ENCODE data around the gene IBA57.
"Not testable (repeated sequence)": the region's sequence is repeated elsewhere in the genome, so short reads cannot be mapped to it uniquely, and the experiment has no call there.

Gene IBA57

DNA sequence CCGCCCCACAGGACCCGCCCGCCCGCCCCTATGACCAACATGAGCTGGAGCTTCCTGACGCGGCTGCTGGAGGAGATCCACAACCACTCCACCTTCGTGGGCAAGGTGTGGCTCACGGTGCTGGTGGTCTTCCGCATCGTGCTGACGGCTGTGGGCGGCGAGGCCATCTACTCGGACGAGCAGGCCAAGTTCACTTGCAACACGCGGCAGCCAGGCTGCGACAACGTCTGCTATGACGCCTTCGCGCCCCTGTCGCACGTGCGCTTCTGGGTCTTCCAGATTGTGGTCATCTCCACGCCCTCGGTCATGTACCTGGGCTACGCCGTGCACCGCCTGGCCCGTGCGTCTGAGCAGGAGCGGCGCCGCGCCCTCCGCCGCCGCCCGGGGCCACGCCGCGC is 7.9 kb upstream of the IBA57 start:
- DNase-seq = no peak

DNA sequence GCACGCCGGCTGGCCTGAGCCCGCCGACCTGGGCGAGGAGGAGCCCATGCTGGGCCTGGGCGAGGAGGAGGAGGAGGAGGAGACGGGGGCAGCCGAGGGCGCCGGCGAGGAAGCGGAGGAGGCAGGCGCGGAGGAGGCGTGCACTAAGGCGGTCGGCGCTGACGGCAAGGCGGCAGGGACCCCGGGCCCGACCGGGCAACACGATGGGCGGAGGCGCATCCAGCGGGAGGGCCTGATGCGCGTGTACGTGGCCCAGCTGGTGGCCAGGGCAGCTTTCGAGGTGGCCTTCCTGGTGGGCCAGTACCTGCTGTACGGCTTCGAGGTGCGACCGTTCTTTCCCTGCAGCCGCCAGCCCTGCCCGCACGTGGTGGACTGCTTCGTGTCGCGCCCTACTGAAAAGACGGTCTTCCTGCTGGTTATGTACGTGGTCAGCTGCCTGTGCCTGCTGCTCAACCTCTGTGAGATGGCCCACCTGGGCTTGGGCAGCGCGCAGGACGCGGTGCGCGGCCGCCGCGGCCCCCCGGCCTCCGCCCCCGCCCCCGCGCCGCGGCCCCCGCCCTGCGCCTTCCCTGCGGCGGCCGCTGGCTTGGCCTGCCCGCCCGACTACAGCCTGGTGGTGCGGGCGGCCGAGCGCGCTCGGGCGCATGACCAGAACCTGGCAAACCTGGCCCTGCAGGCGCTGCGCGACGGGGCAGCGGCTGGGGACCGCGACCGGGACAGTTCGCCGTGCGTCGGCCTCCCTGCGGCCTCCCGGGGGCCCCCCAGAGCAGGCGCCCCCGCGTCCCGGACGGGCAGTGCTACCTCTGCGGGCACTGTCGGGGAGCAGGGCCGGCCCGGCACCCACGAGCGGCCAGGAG is 7.2 kb upstream of the IBA57 start:
- no peak for DNase-seq

DNA sequence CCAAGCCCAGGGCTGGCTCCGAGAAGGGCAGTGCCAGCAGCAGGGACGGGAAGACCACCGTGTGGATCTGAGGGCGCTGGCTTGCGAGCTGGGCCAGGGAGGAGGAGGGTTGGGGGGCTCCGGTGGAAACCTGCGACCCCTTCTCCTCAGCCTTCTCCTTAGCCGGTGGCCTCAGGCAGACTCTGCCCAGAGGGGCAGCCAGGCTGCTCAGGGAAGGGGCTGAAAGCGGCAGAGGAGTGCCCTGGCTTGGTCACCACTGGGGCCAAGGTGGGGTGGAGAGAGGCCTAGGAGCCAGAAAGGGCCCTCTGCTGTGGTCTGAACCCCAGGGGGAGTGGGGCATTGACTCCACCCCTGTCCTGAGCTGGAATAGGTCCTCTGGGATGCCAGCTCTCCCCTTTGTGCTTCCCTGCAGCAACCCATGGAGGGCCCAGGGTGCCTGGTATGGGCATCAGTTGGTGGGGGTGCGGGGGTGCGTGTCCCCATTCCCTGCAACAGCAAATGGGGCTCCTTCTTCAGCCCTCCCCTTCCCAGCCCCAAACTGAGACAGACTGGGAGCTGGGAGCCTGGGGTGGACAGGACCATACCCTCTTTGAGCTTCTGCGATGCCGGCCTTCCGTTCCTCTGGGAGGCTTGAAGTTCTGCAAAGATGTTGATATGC is 6.5 kb upstream of the IBA57 start:
- no peak for DNase-seq

DNA sequence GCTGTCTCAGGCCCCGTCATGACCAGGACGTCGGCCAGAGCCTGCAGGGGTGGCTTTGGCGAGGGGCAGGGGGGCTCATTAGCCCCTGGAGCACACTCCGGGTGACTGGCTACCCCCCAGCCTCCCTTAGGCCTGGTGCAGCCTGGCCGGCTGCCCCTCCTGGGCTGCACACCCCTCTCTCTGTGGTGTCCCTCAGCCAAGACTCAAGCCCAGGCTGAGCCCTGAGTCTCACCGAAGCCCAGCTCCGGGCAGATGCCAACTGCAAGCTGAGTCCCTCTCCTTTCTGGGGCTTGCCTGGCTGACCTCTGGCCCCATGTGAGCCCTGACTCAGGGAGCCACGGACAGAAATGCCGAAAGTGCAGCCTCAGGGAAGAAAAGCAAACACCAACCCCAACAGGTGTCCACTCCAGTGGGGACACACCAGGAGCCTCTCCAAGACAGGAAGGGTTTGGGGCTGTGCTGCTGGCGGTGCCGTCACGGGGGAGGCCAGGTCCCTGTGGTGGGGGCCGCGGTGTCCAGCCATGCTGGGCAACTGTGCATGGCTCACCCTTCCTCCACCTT is 5.3 kb upstream of the IBA57 start:
- no peak for DNase-seq

DNA sequence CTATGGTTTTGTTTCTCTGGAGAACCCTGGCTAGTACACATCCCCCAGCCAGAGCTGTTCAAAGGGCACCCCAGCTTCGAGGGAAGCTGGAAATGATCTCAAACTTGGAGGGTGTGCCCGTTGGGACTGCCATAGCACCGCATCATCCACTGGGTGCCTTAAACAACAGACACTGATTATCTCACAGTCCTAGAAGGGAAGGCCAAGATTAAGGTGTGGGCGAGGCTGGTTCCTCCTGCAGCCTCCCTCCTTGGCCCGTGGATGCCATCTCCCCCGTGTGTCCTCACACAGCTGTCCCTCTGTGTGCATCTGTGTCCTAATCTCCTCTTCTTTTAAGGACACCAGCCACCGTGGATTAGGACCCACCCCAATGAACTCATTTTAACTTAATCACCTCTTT is 4.2 kb upstream of the IBA57 start:
- DNase-seq = no peak

DNA sequence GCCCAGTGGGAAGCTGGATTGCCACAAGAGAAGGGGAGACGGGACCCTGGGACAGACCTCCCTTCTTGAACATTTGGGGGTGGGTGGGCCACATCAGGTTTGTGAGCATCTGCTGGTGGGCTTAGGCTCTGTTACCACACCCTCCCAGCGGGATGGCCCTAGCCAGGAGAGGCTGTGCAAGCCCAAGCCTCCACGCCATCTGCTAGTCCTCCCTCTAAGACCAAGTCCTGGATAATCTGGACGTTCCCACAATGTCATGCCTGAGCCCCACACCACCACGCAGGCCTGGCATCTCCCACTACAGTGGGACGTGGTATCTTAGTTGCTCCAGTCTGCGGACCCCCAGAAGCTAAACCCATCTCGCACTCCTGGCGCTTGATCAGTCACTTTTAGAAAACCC is 3.7 kb upstream of the IBA57 start:
- no peak for DNase-seq

DNA sequence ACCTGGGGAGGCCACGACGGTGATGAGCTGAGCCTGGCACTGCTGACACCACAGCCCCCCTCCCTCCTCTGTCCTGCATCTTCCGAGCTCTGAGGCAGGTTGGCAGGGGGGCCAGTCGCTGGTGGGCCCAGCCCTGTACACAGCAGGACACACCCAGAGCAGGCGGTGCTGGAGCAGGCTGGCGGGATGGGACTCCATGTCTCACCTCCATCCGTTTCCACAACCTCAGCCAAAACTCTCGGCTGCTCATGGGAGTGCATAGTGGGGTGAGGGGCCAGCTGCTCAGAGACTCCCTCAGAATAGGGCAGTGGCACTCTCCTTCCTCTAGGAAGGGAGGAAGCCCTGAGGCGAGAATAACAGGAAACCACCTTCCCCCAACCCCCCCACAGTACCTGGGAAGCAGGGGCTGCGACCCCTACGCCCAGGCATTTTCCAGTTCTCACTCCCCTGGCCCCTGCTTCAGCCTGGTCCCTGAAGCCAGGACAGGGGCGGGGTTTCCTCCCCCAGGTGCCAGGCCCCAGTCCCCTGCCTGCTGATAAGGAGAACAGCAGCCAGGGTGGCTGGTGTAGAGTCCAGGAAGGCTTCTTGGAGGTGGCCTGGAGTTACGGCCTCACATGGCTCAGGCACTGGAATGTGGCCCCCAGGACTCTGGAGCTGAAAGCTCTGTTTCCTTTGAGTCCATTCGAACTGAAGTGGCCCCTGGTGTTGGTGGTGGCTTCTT is 3.2 kb upstream of the IBA57 start:
- no peak for DNase-seq

DNA sequence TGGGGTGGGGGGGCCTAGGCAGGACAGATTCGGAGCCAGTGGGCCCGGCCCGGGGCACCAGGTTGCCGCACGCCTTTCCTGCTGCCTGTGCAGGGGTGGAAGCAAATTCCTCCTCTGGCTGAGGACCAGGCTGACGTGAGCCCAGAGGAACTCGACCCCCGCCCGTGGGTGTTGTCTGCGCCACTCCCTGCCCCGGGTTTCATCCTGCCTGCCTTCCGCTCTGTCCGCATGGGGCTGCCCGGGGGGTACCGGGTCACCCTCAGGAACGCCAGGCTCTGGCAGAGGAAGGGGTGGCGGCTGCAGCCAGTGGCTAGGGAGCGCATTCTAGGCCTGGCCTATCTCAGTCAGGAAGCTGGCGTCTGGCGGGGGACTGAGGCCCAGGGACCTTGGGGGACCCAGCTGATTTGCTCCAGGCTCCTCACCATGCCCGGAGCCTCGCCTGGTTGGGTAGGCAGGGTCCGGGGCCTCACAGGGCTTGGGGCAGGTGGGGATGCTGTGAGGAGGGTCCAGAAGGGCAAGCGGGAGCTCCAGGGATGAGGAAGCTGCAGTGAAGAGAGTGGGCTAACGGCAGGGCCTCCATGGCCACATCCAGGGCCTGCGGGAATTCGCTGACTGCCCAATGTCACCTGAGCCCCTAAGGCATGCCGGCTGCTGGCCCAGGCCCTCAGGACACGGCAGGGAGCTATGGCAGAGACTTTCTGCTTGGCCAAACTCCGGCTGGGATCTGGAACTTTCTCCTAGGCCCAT is 2.4 kb upstream of the IBA57 start:
- no peak for DNase-seq

DNA sequence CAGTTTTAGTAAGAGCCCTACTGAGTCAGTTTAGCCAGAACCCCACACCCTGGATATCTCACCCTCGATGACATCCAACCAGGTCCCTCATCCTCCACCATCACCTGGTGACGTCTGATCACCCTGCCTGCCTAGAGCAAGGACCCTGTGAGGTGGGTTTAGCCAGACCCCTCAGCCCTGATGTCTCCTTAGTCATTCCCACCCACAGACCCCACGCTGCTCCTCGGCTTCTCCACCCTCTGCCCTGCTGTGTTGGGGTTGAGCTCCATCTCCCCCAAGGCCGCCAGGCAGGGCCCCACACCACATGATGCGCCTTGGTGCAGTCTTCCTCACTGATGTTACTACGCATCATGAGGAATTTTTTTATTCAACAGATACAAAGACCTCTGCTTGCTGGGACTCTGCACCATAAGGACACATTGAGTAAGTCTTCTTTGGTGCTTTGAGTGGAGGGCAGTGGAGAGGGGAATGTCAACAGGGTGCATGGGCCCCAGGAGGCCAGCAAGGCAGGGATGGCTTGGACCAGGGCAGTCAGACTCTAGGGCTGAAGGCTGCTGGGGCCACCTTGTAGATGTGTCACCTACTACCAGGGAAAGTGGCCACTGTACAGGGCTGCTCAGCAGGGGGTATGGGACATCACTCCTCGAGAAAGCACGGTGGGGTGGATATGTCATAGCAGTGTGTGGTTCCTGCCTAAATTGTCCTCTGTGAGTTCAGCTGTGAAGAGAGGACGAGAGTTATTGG is 1.7 kb upstream of the IBA57 start:
- DNase-seq = no peak

DNA sequence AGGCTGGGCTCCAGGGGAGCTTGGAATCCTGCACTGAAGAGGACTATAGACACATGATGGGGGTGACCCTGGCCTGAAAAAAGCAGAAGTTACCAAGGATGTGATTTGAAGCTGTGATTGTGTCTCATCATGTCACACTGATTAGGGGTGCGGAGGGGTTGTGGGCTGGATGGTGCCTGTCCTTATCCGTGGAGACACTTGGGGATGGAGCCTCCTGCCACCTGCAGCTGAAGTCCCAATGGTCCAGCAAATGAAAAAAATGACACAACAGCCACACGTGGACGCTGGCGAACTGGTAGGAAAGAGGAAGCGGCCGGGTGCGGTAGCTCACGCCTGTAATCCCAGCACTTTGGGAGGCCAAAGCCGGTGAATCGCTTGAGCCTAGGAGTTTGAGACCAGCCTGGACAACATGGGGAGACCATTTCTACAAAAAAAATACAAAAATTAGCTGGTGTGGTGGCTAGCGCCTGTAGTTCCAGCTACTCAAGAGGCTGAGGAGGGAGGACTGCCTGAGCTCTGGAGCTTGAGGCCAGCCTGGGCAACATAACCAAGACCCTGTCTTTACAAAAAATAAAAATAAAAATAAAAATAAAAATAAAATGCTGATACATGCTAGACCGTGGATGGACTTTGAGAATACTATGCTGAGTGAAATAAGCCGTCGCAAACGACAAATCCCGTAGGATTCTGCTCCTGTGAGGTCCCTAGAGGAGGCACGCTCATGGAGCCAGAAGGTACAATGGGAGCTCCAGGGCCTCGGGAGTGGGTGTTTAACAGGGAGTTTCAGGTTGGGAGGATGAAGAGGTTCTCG is 838 bp upstream of the IBA57 start:
- no peak for DNase-seq

DNA sequence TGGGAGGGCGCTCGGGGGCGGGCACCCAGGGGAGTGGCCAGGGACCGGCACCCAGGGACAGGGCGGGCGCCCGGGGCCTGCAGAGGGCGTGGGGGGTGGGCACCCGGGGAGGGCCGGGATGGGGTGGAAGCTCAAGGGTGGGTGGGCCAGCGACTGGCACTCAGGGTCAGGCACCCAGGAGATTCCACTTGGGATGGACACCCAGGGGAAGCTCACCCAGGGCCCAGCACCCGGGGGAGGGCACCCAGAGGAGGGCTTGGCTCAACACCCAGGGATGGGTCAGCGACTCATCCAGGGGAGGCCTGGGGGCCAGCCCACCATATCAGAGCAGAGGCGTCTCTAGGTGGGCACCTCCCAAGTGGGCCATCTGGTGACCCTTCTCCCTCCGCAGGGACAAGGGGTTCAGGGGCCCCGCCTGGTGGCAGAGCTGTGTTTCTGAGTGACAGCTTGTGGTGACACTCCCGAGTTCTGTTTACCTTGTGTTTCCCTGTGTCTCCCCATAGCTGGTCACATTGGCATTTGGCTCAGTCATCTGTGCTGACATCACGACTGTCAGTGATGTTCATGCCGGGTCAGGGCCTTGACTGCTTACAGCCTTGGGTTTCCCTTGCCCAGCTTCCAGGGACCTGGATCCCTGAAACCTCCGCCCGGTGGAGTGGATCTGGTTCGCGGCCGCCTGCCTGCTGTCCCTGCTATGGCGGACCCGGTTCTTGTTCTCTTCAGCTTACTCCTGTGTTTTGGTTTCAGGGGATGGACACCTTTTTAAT is 749 bp downstream of the IBA57 start:
- DNase-seq = peak; percentile 28

DNA sequence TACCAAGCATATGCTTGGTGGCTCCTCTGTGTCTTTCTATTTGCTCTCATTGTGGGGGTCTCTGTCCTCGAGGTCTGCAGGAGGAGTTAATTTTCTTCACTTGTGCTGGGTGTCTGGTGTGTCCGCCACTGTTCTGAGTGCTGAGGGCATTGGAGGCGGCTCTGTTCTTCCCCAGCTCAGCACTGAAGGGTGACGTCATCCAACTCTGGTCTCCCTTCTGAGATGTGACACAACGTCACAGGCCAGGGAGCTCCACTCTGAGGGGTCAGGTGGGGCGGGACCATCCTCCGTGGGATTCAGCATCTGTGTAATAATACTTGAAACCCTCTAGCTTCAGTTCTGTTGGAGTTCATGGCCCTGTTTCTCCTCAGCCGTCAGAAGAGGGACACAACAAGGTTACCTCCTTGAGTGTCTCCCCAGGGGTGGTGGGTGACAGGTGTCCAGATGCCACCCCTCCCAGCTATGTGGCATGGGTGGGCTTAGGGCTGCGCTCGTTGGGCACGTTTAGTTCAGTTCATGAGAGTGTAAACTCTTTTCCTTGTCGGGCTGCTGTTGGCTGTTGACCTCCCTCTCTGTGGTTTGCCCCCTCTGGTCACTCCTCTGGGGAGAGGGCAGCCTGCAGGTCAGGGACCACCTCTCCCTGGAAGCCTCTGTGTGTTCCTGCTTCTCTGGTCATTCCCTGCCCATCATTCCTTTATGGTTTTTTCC is 3.1 kb downstream of the IBA57 start:
- no peak for DNase-seq

DNA sequence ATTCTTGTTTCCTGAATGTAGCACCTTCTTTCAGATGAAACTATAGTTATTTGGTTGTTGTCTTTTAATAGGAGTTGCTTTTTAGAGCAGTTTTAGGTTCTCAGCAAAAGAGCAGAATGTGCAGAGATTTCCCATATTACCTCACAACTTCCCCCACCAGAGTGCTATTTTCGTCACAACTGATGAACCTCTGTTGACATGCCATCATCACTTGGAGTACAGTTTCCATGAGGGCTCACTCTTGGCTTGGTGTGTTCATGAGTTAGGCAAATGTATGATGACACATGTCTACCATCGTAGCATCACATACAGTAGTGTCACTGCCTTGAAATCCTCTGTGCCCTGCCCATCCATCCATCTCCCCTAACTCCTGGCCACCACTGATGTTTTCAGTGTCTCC is 3.7 kb downstream of the IBA57 start:
- DNase-seq = no peak

DNA sequence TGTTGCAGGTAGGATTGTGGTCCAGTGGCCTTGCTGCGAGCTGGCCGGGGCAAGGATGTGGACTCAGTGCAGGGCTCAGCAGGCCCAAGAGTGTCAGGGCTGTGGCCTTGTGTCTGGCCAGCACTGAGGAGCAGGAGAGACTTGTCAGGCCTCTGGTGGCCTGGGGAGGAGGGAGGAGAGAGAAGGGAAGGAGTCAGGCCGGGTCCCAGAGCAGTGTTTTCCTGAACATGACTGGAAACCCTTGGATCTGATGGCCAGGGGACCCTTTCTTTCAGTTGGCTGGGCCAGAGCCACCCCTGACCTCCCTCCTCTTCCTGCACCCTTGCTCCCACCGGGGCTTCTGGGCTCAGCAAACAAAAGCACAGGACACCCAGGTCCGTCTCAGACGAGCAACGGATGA is 5.1 kb downstream of the IBA57 start:
- DNase-seq = no peak

DNA sequence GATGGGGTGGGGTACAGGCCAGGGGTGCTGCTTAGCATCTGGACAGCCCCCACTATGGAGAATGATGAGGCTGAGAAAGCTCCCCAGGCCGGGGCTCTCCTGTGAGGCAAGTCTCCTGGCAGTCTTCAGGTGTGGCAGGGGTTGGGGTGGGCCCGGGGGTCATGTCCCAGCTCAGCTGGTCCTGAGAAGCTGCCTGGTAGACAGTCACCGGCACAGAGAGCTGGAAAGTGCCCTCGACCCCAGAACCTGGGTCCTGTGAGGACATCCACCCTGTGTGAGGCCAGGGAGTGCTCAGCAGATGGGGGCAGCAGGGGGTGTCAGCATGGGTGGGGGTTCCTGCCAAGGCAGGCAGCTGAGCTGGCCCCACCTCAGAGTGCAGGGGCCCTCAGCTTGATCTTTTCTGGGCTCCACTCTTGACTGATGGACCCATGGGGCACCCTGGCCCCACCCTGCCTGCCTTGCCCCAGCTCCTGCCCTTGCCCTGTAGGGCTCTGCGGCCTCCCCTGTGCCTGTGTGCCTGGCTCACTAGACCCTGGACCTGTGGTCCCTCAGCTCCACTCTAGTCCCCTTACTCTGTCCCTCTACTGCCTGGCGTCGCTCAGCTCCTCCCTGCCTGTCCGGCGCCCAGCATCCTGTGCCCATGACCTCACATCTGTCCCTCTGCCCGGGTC is 5.8 kb downstream of the IBA57 start:
- no peak for DNase-seq

DNA sequence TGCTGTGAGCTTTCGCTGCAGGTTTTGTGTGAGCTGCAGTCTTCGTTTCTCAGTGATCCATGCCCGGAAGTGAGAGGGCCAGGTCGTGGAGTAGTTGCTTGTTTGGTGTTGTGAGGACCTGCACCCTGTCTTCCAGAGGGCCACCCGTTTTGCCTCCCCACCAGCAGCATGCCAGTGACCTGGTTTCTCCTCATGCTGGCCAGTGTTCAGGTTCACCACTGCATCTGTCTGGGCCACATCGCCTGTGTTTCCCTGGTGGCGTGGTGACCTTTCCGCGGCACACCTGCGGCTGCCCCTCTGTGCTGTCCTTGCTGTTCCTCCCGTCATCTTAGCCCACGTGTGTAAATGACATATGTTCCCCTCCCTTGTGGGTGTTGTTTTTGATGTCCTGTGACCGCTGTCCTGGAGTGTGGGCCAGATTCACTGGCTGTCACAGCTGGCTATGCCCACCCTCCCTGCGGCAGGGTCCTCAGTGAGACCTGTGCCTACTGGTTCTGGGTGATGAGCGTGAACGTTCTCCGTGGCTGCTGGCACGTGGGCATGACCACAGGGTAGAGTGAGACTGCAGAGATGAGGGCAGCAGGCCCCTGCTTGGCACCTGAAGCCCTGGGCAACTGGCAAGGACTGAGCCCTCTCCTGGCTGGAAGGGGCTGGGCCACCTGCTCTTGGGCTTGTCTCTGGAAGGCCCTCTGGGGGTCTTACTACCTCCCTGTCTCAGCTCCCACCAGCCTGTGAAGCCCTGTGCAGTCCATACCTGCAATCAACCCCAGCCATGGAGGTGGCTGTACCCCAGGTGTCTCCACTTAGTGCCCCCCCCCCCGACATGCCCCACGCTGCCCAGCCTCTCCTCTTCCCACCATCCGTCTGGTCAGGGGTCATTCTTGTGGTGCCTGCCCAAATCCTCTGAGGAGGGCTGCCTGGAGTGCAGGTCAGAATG is 7.3 kb downstream of the IBA57 start:
- no peak for DNase-seq

DNA sequence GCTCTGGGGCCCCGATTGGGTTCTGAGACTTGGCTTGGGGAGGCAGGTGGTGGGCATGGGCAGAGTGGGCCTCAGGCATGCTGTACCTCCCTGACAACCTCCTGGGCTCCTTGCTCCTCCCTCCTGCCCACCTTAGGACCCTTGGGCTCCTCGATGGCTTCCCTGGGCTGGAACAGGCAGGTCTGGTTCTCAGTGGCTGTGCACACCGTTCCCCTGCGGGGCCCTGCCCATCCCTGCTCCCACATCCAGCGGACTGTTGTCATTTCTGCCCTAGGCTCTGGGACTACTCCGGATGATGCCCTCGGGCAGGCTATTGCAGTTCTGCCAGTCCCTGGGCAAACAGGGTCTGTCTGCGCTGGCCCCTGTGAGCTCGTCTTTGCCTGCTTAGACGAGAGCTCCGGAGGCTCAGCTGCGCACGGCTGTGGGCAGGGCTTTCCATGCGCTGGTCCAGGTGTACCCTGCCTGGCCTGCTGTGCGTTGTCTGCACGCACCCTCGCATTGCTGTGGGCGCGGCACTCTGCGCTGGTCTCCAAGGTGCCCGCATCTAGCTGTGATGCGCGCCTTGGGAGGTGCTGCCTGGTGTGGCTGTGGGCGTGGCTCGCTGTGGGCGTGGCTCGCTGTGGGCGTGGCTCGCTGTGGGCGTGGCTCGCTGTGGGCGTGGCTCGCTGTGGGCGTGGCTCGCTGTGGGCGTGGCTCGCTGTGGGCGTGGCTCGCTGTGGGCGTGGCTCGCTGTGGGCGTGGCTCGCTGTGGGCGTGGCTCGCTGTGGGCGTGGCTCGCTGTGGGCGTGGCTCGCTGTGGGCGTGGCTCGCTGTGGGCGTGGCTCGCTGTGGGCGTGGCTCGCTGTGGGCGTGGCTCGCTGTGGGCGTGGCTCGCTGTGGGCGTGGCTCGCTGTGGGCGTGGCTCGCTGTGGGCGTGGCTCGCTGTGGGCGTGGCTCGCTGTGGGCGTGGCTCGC is 8.2 kb downstream of the IBA57 start:
- DNase-seq = not testable (repeated sequence)

All from NCI-H2107 (cell line).